Mesendoderm (in vitro differentiated cells): Measurements from ENCODE around the gene CFAP61.
A peak's percentile ranks its signal among the peaks of the same experiment; 100 is the strongest.

Source experiments
- DNase-seq: peaks from one replicate; pipeline ENCODE4 v3.0.0; 2013
- H2AK5ac ChIP-seq: 2 replicates; pipeline ENCODE4 v1.6.1; 2013; ENCODE audit warnings: low read length, inconsistent platforms
- H2BK120ac ChIP-seq: 2 replicates; pipeline ENCODE4 v1.6.1; 2013; ENCODE audit warnings: low read depth, mild to moderate bottlenecking, low read length, moderate library complexity, mixed read lengths
- H2BK15ac ChIP-seq: replicated peaks from 2 replicates; pipeline ENCODE4 v1.6.1; 2013; ENCODE audit warnings: low read depth, mild to moderate bottlenecking, moderate library complexity
- H2BK5ac ChIP-seq: 2 replicates; pipeline ENCODE4 v1.6.1; 2013; ENCODE audit warnings: low read length, inconsistent platforms
- H3K18ac ChIP-seq: 2 replicates; pipeline ENCODE4 v1.6.1; 2013; ENCODE audit warnings: mild to moderate bottlenecking, low read length, mixed read lengths
- H3K23ac ChIP-seq: one replicate; pipeline ENCODE4 v1.6.1; 2013; ENCODE audit warnings: low read length
- H3K27ac ChIP-seq: 2 replicates; pipeline ENCODE4 v1.5.1; 2013; ENCODE audit warnings: low read depth, mild to moderate bottlenecking, inconsistent platforms, low read length, moderate library complexity
- H3K27me3 ChIP-seq: 2 replicates; pipeline ENCODE4 v1.6.1; 2013; ENCODE audit warnings: low read length, control low read depth, mild to moderate bottlenecking, inconsistent platforms; ENCODE audit not compliant: insufficient read depth, poor library complexity
- H3K36me3 ChIP-seq: 2 replicates; pipeline ENCODE4 v1.6.1; 2013; ENCODE audit warnings: low read length, inconsistent platforms; ENCODE audit not compliant: control insufficient read depth, insufficient read depth
- H3K4ac ChIP-seq: one replicate; pipeline ENCODE4 v1.6.1; 2013; ENCODE audit warnings: low read depth, mild to moderate bottlenecking, low read length, moderate library complexity
- H3K4me1 ChIP-seq: 2 replicates; pipeline ENCODE4 v1.6.1; 2013; ENCODE audit warnings: low read depth, low read length, inconsistent platforms; ENCODE audit not compliant: control insufficient read depth
- H3K4me2 ChIP-seq: 2 replicates; pipeline ENCODE4 v1.6.1; 2013; ENCODE audit warnings: low read length
- H3K4me3 ChIP-seq: 2 replicates; pipeline ENCODE4 v1.5.1; 2013; ENCODE audit warnings: mild to moderate bottlenecking, low read length
- H3K56ac ChIP-seq: one replicate; pipeline ENCODE4 v1.6.1; 2013; ENCODE audit warnings: low read length
- H3K79me1 ChIP-seq: 2 replicates; pipeline ENCODE4 v1.6.1; 2013; ENCODE audit warnings: low read length, inconsistent platforms
- H3K79me2 ChIP-seq: 2 replicates; pipeline ENCODE4 v1.6.1; 2013; ENCODE audit warnings: mild to moderate bottlenecking, low read length; ENCODE audit not compliant: control insufficient read depth, insufficient read depth
- H3K9ac ChIP-seq: 2 replicates; pipeline ENCODE4 v1.6.1; 2013; ENCODE audit warnings: low read length, inconsistent platforms
- H4K5ac ChIP-seq: one replicate; pipeline ENCODE4 v1.6.1; 2013; ENCODE audit warnings: low read length
- H4K8ac ChIP-seq: one replicate; pipeline ENCODE4 v1.6.1; 2013; ENCODE audit warnings: low read depth, mild to moderate bottlenecking, control low read depth, low read length, moderate library complexity
- WGBS: extraction: QIAGEN DNeasy Blood & Tissue Kit; methylation state at CpG from one replicate; pipeline ENCODE4 v1.1.7; 2013; ENCODE audit warnings: low lambda C conversion rate, missing lambda C conversion rate; ENCODE audit not compliant: insufficient coverage; ENCODE audit errors: extremely low coverage; 5-methylcytosine and 5-hydroxymethylcytosine counted together

Gene CFAP61

GRCh38 chr20:20024942-20025341 is 27.4 kb upstream of the CFAP61 start:
- no peak overlapping the region for H3K23ac ChIP-seq
- H3K18ac ChIP-seq: no peak overlapping the region
- peaks cover 20% of the 10 kb centered on the region for H3K79me1 ChIP-seq
- no peak overlapping the region for H2BK120ac ChIP-seq
- H4K5ac ChIP-seq: no peak overlapping the region
- H3K9ac ChIP-seq: no peak overlapping the region
- H2BK5ac ChIP-seq: no peak overlapping the region
- DNase-seq: peak; percentile 59
- H3K4me1 ChIP-seq: no peaks in the 10 kb centered on the region
- H3K56ac ChIP-seq: no peak overlapping the region
- no peak overlapping the region for H3K4me3 ChIP-seq
- H4K8ac ChIP-seq: no peak overlapping the region
- no peak overlapping the region for H2BK15ac ChIP-seq
- H2AK5ac ChIP-seq: no peak overlapping the region
- H3K4me2 ChIP-seq: no peak overlapping the region
- H3K27me3 ChIP-seq: no peaks in the 10 kb centered on the region
- no peak overlapping the region for H3K27ac ChIP-seq
- H3K4ac ChIP-seq: no peak overlapping the region
- peaks cover 25% of the 10 kb centered on the region for H3K79me2 ChIP-seq
- no peaks in the 10 kb centered on the region for H3K36me3 ChIP-seq

GRCh38 chr20:20027284-20027683 is 25.0 kb upstream of the CFAP61 start:
- DNase-seq: no peak
- no CpG with 5 or more reads among the region's 2 CpGs for WGBS
- H3K36me3 ChIP-seq: no peaks in the 10 kb centered on the region

GRCh38 chr20:20031790-20032189 is 20.5 kb upstream of the CFAP61 start:
- Histone ChIP-seq H3K79me1 (peaks cover 2% of the 10 kb centered on the region), H3K27me3 (no peaks in the 10 kb centered on the region), H3K4me2 (no peak overlapping the region), H2BK120ac (no peak overlapping the region), H3K56ac (no peak overlapping the region), H4K5ac (no peak overlapping the region), H3K18ac (no peak overlapping the region), H4K8ac (no peak overlapping the region), H2BK5ac (no peak overlapping the region), H2BK15ac (no peak overlapping the region), H3K23ac (no peak overlapping the region), H3K4me3 (no peak overlapping the region), H3K4me1 (no peaks in the 10 kb centered on the region), H3K4ac (no peak overlapping the region), H3K36me3 (no peaks in the 10 kb centered on the region), H3K9ac (no peak overlapping the region), H3K27ac (no peak overlapping the region), H2AK5ac (no peak overlapping the region), H3K79me2 (no peaks in the 10 kb centered on the region)
- no CpG with 5 or more reads among the region's 5 CpGs for WGBS
- DNase-seq: no peak

More at GRCh38 chr20:20027284-20027683, 25.0 kb upstream of the CFAP61 start:
- H3K79me2 ChIP-seq: peaks cover 9% of the 10 kb centered on the region
- H3K79me1 ChIP-seq: peaks cover 7% of the 10 kb centered on the region
- no peaks in the 10 kb centered on the region for H3K27me3 ChIP-seq
- H2BK15ac ChIP-seq: no peak overlapping the region
- no peak overlapping the region for H2AK5ac ChIP-seq
- H3K4ac ChIP-seq: no peak overlapping the region
- H3K4me3 ChIP-seq: no peak overlapping the region
- no peak overlapping the region for H3K4me2 ChIP-seq
- no peak overlapping the region for H3K56ac ChIP-seq
- H3K18ac ChIP-seq: no peak overlapping the region
- H3K27ac ChIP-seq: no peak overlapping the region
- H4K5ac ChIP-seq: no peak overlapping the region
- no peak overlapping the region for H3K9ac ChIP-seq
- no peak overlapping the region for H2BK5ac ChIP-seq
- no peaks in the 10 kb centered on the region for H3K4me1 ChIP-seq
- H4K8ac ChIP-seq: no peak overlapping the region
- no peak overlapping the region for H3K23ac ChIP-seq
- H2BK120ac ChIP-seq: no peak overlapping the region

- Histone ChIP-seq H4K8ac (no peak overlapping the region), H2AK5ac (no peak overlapping the region), H3K79me1 (no peaks in the 10 kb centered on the region), H3K56ac (no peak overlapping the region), H3K79me2 (no peaks in the 10 kb centered on the region), H2BK120ac (no peak overlapping the region), H3K4me3 (no peak overlapping the region), H3K4me1 (no peaks in the 10 kb centered on the region), H3K36me3 (no peaks in the 10 kb centered on the region), H3K4ac (no peak overlapping the region), H3K27ac (no peak overlapping the region), H3K27me3 (no peaks in the 10 kb centered on the region), H3K4me2 (no peak overlapping the region), H3K23ac (no peak overlapping the region), H4K5ac (no peak overlapping the region), H2BK5ac (no peak overlapping the region), H3K18ac (no peak overlapping the region), H2BK15ac (no peak overlapping the region), H3K9ac (no peak overlapping the region)
- no CpG with 5 or more reads among the region's 4 CpGs for WGBS
- no peak for DNase-seq
Observed at GRCh38 chr20:20034486-20034885, 17.8 kb upstream of the CFAP61 start.

- Histone ChIP-seq H3K27ac (no peak overlapping the region), H3K4me2 (no peak overlapping the region), H3K4me1 (no peaks in the 10 kb centered on the region), H3K36me3 (peaks cover 3% of the 10 kb centered on the region), H3K18ac (no peak overlapping the region), H3K79me1 (no peaks in the 10 kb centered on the region), H3K23ac (no peak overlapping the region), H2AK5ac (no peak overlapping the region), H3K4ac (no peak overlapping the region), H2BK120ac (no peak overlapping the region), H2BK5ac (no peak overlapping the region), H3K56ac (no peak overlapping the region), H4K8ac (no peak overlapping the region), H2BK15ac (no peak overlapping the region), H4K5ac (no peak overlapping the region), H3K79me2 (no peaks in the 10 kb centered on the region), H3K27me3 (no peaks in the 10 kb centered on the region), H3K9ac (no peak overlapping the region), H3K4me3 (no peak overlapping the region)
- DNase-seq: no peak
- no CpG with 5 or more reads among the region's 3 CpGs for WGBS
Observed at GRCh38 chr20:20036756-20037155, 15.6 kb upstream of the CFAP61 start.

- Histone ChIP-seq H2BK5ac (no peak overlapping the region), H2BK120ac (no peak overlapping the region), H3K4ac (no peak overlapping the region), H4K5ac (no peak overlapping the region), H3K27me3 (no peaks in the 10 kb centered on the region), H3K56ac (no peak overlapping the region), H3K23ac (no peak overlapping the region), H2BK15ac (no peak overlapping the region), H3K79me2 (no peaks in the 10 kb centered on the region), H3K18ac (no peak overlapping the region), H3K4me1 (no peaks in the 10 kb centered on the region), H3K36me3 (peaks cover 5% of the 10 kb centered on the region), H2AK5ac (no peak overlapping the region), H3K9ac (no peak overlapping the region), H3K79me1 (no peaks in the 10 kb centered on the region), H3K4me3 (no peak overlapping the region), H3K27ac (no peak overlapping the region), H4K8ac (no peak overlapping the region), H3K4me2 (no peak overlapping the region)
- no CpG with 5 or more reads among the region's 5 CpGs for WGBS
- peak; percentile 50 for DNase-seq
Observed at GRCh38 chr20:20037960-20038359, 14.4 kb upstream of the CFAP61 start.
